GM10266 (cell line): ENCODE results near the gene CTDSPL.
"Not testable (repeated sequence)": the region's sequence is repeated elsewhere in the genome, so short reads cannot be mapped to it uniquely, and the experiment has no call there.

ENCODE experiments used
- DNase-seq: peaks from one replicate; pipeline ENCODE4 v3.0.0; 2012; ENCODE audit errors: extremely low spot score
- TF ChIP-seq, protein P1 (sequence below): IDR thresholded peaks from 2 replicates; pipeline ENCODE4 v1.5.1; 2012; ENCODE audit warnings: mild to moderate bottlenecking, low read depth; ENCODE audit not compliant: control insufficient read depth, insufficient read depth; ENCODE audit errors: missing control alignments

Gene CTDSPL

DNA sequence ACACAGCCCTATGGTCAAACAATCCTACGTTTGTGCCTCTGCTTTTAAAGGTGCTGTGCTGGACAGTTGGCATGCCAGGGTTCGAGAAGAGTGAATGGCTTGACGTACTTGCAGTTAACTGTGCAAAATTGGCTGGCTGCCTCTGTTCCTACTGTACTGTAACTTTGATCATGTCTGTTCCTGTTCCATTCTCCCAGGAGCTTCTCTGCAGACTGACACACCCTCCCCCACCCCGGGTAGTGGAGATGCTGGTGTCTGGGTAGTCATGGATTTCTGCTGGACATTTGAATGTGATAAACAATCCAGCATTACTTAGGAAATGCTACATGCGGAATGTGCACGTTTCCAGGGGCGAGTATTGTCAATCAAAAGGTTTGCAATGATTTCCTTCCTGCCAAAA, 122.4 kb downstream of the CTDSPL start:
- DNase-seq, result no peak

DNA sequence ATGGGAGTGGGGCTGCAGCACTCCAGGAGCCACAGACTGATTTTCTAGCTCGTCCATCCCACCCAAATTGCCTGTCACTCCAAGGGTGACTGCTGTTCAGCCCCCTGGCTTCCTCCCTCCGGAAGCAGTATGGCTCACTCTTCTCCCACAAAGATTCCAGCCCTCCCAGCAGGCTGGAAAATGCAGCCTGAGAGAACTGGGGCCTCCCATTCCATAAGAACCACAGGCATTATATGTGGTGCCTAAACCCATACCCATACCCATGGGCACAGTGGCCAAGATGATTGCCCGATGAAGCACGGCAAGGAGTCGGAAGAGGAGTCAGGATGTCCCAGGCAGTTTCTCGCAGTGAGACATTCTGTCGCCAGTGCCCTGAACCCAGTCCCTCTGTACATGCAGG, 122.9 kb downstream of the CTDSPL start:
- TF ChIP-seq, protein P1, sequence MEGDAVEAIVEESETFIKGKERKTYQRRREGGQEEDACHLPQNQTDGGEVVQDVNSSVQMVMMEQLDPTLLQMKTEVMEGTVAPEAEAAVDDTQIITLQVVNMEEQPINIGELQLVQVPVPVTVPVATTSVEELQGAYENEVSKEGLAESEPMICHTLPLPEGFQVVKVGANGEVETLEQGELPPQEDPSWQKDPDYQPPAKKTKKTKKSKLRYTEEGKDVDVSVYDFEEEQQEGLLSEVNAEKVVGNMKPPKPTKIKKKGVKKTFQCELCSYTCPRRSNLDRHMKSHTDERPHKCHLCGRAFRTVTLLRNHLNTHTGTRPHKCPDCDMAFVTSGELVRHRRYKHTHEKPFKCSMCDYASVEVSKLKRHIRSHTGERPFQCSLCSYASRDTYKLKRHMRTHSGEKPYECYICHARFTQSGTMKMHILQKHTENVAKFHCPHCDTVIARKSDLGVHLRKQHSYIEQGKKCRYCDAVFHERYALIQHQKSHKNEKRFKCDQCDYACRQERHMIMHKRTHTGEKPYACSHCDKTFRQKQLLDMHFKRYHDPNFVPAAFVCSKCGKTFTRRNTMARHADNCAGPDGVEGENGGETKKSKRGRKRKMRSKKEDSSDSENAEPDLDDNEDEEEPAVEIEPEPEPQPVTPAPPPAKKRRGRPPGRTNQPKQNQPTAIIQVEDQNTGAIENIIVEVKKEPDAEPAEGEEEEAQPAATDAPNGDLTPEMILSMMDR, result no peak
- no peak for DNase-seq

More for the DNA sequence above, 122.4 kb downstream of the CTDSPL start:
- TF ChIP-seq, protein P1, result no peak

DNA sequence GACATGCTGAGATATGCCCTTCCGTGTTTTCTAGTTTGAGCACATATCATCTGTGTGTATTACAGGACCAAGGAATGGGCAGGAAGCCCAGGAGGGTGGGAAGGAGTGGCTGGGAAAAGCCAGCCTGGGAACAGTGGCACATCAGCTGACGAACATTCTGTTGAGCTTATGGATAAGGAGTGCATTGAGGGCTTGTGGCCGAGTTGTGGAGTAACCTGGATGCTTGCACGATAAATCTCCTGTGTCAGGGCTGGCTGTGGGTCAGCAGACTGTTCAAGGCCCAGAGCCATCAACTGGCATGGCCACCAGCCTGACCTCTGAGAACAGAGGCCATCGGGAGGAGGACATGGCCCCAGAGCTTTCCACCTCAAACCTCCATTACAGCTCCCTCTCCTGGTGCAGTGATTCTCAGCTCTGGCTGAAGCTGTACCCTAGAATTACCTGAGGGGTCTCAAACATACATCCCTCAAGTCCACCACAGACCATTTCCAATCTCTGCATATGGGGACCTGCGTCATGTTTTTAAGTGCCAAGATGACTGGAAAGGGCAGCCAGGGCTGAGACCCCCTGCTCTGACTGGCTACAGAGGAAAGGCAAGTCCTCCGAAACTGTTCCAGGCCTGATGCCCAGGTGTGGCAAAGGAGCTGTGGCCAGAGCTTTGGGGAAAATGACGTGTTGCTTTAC, 124.1 kb downstream of the CTDSPL start:
- DNase-seq, result no peak
- TF ChIP-seq, protein P1, result no peak

DNA sequence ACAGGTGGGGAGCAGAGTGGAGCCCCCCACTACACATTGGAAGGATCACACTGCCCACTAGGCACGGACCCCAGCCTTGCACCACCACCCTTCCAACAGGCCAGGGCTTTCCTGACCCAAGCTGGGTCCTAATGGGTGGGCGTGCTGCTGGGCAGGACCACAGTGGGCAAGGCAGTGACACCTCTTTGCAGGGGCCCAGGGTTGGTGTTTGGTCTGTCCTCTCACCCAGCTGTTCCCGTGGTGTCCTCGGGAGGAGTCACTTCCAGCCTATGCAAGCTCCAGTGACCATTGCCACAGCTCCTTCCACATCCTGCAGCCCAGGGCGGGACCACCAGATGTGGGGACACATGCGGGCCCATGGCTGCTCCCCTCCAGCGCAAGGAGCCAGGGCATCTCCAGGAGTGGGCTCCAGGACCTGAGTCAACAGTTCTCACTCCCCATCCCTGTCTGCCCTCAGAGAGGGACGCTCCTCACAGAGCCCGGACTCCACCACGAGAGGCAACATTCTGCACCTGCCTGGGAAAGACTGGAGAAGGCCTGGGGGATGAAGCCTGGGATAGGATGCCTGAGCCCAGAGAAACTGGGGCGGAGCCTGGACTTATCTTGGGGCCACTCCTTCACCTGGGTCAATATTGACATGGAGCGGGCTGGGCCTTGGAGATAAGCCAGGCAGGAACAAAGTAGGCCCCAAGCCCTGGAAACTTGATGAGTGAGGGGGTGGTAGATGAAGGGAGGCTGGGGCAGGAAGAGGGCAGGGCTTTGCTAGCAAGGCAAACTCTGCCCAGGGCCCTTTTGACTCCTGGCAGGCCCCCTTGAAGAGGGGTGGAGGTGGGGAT, 125.0 kb downstream of the CTDSPL start:
- DNase-seq, result no peak
- TF ChIP-seq, protein P1, result no peak

DNA sequence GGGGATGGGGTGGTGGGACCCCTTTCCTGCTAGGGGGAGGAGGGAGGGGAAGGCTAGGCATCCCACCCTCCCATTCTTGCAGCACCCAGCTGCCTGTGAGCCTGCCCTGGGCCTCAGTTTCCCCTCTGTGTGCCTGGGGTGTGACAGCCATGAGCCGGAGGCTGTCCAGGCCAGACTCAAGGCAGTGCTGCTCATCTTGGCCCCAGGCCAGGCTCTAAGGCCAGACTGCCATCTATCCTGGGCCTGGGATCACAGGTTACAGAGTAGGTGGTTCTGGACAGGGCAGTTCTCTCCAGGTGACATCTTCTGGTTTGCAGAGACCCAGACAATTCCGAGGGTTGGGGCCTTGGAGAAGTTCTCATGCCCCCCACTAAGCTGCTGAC, 125.6 kb downstream of the CTDSPL start:
- TF ChIP-seq, protein P1, result no peak
- DNase-seq, result no peak

DNA sequence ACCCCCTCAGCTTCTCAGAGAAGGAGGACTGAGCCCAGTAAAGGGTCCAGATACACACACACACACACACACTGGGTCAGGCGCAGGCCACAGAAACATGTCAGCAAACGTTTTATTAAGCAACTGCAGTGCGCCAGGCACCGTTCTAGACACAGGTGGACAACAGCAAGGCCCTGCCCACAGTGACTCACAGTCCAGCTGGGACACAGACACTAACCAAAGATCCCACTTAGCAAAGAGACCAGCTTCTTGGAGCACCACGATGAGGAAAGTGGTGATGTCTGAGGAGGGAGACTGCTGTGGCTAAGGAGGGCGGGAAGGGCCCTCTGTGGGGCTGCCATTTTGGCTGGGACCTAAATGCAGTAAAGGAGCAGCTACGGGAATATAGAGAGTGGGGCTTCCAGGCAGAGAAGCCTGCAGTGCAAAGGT, 126.1 kb downstream of the CTDSPL start:
- DNase-seq, result no peak
- TF ChIP-seq, protein P1, result no peak

DNA sequence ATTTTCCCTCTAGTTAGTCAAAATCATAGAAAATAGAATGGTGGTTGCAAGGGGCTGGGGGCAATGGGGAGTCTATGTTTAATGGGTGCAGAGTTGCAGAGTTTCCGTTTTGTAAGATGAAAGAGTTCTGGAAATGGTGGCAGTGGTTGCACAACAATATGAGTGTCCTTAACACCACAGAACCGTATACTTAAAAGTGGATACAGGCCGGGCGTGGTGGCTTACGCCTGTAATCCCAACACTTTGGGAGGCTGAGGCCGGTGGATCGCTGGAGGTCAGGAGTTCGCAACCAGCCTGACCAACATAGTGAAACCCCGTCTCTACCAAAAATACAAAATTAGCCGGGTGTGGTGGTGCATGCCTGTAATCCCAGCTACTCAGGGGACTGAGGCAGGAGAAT, 126.7 kb downstream of the CTDSPL start:
- not testable (repeated sequence) for DNase-seq
